Transverse colon (tissue), 4 donors: ENCODE measurements around the gene GPR78. TPM values are rescaled to one million over a fixed set of nuclear protein-coding genes. Genes with fewer than 3 reads are reported as not detected.

Source experiments
- DNase-seq: peaks from one replicate; pipeline ENCODE4 v3.0.0-alpha.2; 2019
- H3K27ac ChIP-seq, 4 donors: fragments of 200-600 bp; sonication (generic); 2 replicates each; pipeline ENCODE4 v1.5.1; 2016 to 2018; ENCODE audit warnings: inconsistent platforms in 4 of 4
- H3K27me3 ChIP-seq: fragments of 200-600 bp; sonication (generic); 2 replicates; pipeline ENCODE4 v1.5.1; 2017; ENCODE audit warnings: inconsistent platforms
- H3K36me3 ChIP-seq, 4 donors: fragments of 200-600 bp; sonication (generic); 2 replicates each; pipeline ENCODE4 v1.5.1; 2017 to 2019; ENCODE audit warnings: inconsistent platforms in 4 of 4
- H3K4me1 ChIP-seq, 4 donors: fragments of 200-600 bp; sonication (generic); 2 replicates each; pipeline ENCODE4 v1.5.1; 2017 to 2020; ENCODE audit warnings: inconsistent platforms in 4 of 4
- H3K4me3 ChIP-seq, 4 donors: fragments of 200-600 bp; sonication (generic); 1 replicate in 1 of 4; 2 replicates in 3 of 4; pipeline versions ENCODE4 v1.5.1 to v1.6.1; 2017 to 2019; ENCODE audit warnings: inconsistent platforms in 4 of 4
- H3K9me3 ChIP-seq, 2 donors: fragments of 200-600 bp; sonication (generic); 2 replicates each; pipeline ENCODE4 v1.5.1; 2017 to 2019; ENCODE audit warnings: inconsistent platforms in 2 of 2
- EP300 ChIP-seq: sonication (generic); formaldehyde crosslinking; IDR thresholded peaks from one replicate; pipeline ENCODE4 v1.6.1; 2017; ENCODE audit warnings: antibody characterized with exemption, low read depth
- POLR2A ChIP-seq: fragments of 450-650 bp; IDR thresholded peaks from one replicate; pipeline ENCODE4 v1.6.1; 2016; ENCODE audit warnings: antibody characterized with exemption, mild to moderate bottlenecking, moderate library complexity
- POLR2AphosphoS5 ChIP-seq, 3 donors: sonication (generic); formaldehyde crosslinking; IDR thresholded peaks; one replicate each; pipeline ENCODE4 v1.6.1; 2016; ENCODE audit warnings: antibody characterized with exemption in 3 of 3
- WGBS, 2 donors: methylation state at CpG; one replicate each; pipeline ENCODE4 v1.1.5; 2018; ENCODE audit warnings: low coverage in 1 of 2; 5-methylcytosine and 5-hydroxymethylcytosine counted together
- in situ Hi-C, 4 donors: fragments of 200-750 bp; cut with MboI; loops; one replicate each; pipeline versions ENCODE4 v1.15.0 to v1.15.1; 2017; ENCODE audit warnings: low sequenced_read_pairs in 3 of 4, low pct_ligation_motif_present in 1 of 4, low pct_unique_long_range_greater_than_20kb in 1 of 4
- intact Hi-C: fragments of 100-400 bp; cut with DNase I; formaldehyde crosslinking; loops from one replicate; pipeline ENCODE4 v1.15.1; 2023; ENCODE audit warnings: low total_unique reads
- total RNA-seq, 4 donors: library from RNA; depleted of rRNA; stranded (reverse); fragments of >200 nt; gene quantifications; one replicate each; pipeline ENCODE4 v1.1.0, GENCODE V29; 2016
- TF ChIP-seq, protein P1 (sequence below), 5 experiments: fragments of 200-600 bp in 3 of 5; fragments of 450-650 bp in 2 of 5; sonication (generic) in 3 of 5; IDR thresholded peaks; 1 replicate in 2 of 5; 2 replicates in 3 of 5; pipeline ENCODE4 v1.5.1; 2016 to 2017; ENCODE audit warnings: antibody characterized with exemption in 5 of 5, inconsistent platforms in 3 of 5, mild to moderate bottlenecking in 2 of 5, moderate library complexity in 1 of 5

The GPR78 gene
- total RNA-seq, 4 donors from 2014 or later: 0.14 TPM; not detected in 3

DNA sequence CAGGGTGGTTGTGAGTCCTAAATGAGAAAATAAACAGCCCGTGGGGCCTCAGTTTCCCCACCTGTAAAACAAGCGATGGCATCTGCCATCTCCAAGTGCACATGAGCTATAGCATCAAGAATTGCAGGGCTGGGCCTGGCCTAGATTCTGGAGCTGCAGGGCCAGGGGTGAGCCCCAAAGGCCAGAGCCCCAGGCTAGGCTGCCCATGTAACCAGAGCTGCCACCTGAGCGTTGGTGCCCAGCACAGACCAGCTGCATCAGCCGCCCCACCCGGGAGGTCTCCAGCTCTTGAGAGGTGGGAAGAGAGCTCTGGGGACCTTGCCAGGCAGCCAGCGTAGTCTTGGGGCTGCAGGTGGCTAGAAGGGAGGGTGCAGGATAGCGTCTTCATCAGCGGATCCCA, 27.0 kb upstream of the GPR78 start:
- no peak overlapping the region for H3K4me3 ChIP-seq
- intact Hi-C loops: no loop called here
- TF ChIP-seq, protein P1, sequence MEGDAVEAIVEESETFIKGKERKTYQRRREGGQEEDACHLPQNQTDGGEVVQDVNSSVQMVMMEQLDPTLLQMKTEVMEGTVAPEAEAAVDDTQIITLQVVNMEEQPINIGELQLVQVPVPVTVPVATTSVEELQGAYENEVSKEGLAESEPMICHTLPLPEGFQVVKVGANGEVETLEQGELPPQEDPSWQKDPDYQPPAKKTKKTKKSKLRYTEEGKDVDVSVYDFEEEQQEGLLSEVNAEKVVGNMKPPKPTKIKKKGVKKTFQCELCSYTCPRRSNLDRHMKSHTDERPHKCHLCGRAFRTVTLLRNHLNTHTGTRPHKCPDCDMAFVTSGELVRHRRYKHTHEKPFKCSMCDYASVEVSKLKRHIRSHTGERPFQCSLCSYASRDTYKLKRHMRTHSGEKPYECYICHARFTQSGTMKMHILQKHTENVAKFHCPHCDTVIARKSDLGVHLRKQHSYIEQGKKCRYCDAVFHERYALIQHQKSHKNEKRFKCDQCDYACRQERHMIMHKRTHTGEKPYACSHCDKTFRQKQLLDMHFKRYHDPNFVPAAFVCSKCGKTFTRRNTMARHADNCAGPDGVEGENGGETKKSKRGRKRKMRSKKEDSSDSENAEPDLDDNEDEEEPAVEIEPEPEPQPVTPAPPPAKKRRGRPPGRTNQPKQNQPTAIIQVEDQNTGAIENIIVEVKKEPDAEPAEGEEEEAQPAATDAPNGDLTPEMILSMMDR (IDR thresholded peaks at IDR 0.05): no peak
- TF ChIP-seq POLR2A (no peak), POLR2AphosphoS5 (IDR thresholded peaks at IDR 0.05) (no peak), EP300 (no peak)
- no peak overlapping the region for H3K27ac ChIP-seq
- no peaks in the 10 kb centered on the region for H3K9me3 ChIP-seq
- H3K4me1 ChIP-seq: no peaks in the 10 kb centered on the region
- H3K36me3 ChIP-seq: no peaks in the 10 kb centered on the region
- 82% methylated on average over 7 of the region's 8 CpGs; no CpG with 5 or more reads in 1 of the 2 donors for WGBS, 2 donors
- no peaks in the 10 kb centered on the region for H3K27me3 ChIP-seq
- in situ Hi-C loops: no loop called here
- DNase-seq: no peak

DNA sequence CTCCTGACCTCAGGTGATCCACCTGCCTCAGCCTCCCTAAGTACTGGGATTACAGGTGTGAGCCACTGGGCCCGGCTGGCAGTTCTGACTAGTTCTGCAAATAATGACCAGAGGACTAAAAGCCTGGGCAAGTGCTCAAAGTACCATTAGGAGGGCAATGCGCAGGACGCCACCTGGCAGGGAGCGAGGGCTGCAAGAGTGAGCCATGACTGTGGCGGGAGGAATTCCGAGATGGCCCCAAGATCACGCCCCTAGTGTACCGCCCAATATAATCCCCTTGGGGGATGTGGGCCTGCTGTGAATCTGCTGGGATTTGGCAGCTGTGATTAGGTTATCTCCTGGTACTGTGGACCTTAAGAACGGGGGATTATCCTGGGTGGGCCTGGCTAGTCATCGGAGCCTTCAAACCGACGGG, 26.2 kb upstream of the GPR78 start:
- intact Hi-C loops: no loop called here
- Histone ChIP-seq H3K27me3 (no peaks in the 10 kb centered on the region), H3K4me3 (no peak overlapping the region), H3K9me3 (no peaks in the 10 kb centered on the region), H3K4me1 (no peaks in the 10 kb centered on the region), H3K36me3 (no peaks in the 10 kb centered on the region), H3K27ac (no peak overlapping the region)
- no peak for TF ChIP-seq EP300
- no peak for TF ChIP-seq POLR2AphosphoS5 (IDR thresholded peaks at IDR 0.05)
- TF ChIP-seq, protein P1 (IDR thresholded peaks at IDR 0.05): no peak
- TF ChIP-seq POLR2A: no peak
- DNase-seq: no peak
- in situ Hi-C loops: no loop called here
- WGBS, 2 donors: 84 to 100% methylated on average over 2 to 12 of the region's 12 CpGs

DNA sequence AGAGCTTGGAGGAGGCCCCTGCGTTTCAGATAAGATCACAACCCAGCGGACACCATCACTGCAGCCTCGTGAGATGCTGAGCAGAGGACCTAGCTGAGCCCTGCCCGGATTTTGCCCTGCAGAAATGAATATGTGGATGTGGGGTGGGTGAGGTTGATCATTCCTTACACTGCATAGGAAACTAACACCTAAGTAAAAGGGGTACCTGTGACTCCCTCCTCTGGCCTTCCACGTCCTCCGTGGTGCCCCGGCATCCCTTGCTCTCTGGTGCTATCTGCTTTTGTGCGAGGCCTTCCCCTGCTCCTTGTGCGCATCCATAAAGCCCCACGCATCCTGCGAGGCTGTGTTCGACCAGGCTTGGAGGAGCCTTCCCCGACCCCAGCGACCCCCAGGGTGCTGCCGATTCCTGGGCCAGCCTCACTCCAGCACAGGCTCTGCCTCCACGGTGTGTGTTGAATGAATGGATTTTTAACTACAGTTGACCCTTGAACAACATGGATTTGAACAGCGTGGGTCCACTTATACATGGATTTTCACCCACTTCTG, 25.6 kb upstream of the GPR78 start:
- WGBS, 2 donors: 85 to 93% methylated on average over 3 to 16 of the region's 17 CpGs
- Histone ChIP-seq H3K27ac (no peak overlapping the region), H3K36me3 (no peaks in the 10 kb centered on the region), H3K9me3 (no peaks in the 10 kb centered on the region), H3K4me3 (no peak overlapping the region), H3K4me1 (no peaks in the 10 kb centered on the region), H3K27me3 (no peaks in the 10 kb centered on the region)
- DNase-seq: no peak
- TF ChIP-seq POLR2A (no peak), POLR2AphosphoS5 (IDR thresholded peaks at IDR 0.05) (no peak), EP300 (no peak)
- TF ChIP-seq, protein P1 (IDR thresholded peaks at IDR 0.05): no peak
- intact Hi-C loops (no loop called here), in situ Hi-C loops (no loop called here)

DNA sequence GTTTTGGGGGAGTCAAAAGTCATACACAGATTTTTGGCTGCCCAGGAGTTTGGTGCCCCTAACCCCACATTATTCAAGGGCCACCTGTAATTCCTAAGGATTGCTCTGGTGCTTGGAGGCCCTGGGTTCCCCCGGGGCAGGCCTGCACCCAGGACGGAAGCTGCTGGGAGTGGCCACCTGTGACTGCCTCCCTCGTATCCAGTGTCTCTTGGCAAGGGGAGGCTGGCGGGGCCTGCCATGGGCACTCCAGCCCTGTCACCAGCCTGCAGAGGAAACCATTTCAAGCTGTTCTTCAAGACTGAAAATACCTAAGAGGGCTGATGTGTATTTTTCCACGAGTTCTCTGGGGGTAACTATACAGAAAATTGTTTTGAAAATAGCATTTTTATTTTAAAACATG, 24.5 kb upstream of the GPR78 start:
- DNase-seq: no peak

More for the DNA sequence above, 24.5 kb upstream of the GPR78 start:
- TF ChIP-seq, protein P1 (IDR thresholded peaks at IDR 0.05): no peak
- TF ChIP-seq POLR2AphosphoS5 (IDR thresholded peaks at IDR 0.05) (no peak), EP300 (no peak), POLR2A (no peak)
- WGBS, 2 donors: 60% methylated on average over 5 of the region's 5 CpGs; no CpG with 5 or more reads in 1 of the 2 donors
- Histone ChIP-seq H3K27ac (no peak overlapping the region), H3K27me3 (no peaks in the 10 kb centered on the region), H3K4me1 (no peaks in the 10 kb centered on the region), H3K4me3 (no peak overlapping the region), H3K36me3 (no peaks in the 10 kb centered on the region), H3K9me3 (no peaks in the 10 kb centered on the region)
- intact Hi-C loops: no loop called here
- in situ Hi-C loops: no loop called here
